HG02852 (cell line): ENCODE measurements around the gene MAML3.

ENCODE experiments used
- ATAC-seq: cut with Tn5 transposase; IDR thresholded peaks from one replicate; pipeline ENCODE4 v1.9.1; 2021; ENCODE audit warnings: mild to moderate bottlenecking, moderate library complexity; ENCODE audit not compliant: unreplicated experiment

MAML3 gene

DNA sequence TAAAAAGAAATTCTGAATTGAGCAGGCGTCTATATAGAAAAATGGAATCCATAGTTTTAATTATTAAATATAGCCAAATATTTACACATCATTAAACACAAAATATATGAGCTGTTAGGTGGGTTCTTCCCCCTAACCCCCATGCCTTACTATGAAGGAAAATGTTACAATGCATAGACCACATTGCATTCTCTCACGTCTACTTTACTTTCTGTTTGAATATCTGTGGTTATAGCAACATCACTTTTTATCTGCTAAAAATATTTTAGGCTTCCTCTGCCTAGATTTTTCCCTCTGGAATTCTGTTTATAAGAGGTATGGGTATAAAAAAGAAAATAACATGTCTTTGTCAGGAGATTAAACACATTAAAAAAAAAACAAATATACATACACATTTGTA lies 73.1 kb downstream of the MAML3 start:
- ATAC-seq = no peak

DNA sequence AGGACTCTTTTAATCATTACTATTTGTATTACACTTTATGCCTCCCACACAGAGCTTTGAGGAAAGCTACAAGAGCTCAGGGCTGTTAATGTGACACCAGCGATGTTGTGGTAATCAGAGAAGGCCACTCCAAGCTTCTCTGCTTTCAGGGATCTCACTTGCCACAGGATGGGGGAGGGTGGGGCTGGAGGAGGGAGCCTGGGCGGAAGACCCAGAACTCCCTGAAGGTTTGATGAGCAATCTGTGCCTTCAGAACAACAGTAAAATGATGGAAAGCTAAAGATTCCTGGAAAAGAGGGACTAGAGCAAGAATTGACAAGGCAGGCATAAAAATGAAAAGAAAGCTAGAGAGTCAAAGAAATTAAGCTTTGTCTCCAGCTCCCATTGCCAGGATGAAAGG lies 75.6 kb downstream of the MAML3 start:
- no peak for ATAC-seq

DNA sequence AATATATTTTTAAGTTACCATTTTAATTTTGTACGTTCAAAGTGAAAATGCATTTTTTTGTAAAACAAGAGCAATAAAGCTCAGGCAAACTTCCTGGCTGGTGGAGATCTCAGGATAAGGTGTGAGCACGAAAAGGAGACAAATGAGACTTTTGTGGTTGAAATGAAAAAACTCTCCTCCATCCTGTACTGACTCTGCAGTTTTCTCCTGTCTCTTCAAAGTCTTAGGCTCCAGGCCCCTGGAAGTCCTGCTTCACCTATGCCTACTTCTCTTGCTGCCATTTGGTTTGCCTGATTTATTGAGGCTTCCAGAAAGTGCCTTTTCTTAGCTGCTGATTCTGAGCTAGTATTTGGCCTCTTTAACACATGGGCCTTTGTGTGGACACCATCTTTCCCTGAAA lies 77.7 kb downstream of the MAML3 start:
- ATAC-seq = no peak

DNA sequence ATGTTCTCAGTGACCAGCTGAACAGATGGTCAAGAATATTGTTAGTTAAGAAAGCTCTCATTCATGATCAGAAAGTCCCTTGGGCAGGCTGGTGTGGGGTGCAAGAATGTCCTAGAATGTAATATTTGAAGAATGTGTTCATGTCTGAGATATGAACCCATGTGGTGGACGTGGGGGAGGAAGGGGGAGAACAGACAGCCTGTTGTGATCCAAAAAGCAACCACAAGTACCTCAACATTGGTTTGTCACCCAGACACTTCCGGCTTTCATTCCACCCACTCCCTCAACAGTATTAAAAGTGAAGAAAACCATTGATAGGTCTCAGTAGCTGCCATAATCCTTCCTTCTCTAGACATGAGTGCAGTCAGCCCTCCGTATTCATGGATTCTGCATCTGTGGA lies 82.2 kb downstream of the MAML3 start:
- peak; percentile 87 for ATAC-seq

DNA sequence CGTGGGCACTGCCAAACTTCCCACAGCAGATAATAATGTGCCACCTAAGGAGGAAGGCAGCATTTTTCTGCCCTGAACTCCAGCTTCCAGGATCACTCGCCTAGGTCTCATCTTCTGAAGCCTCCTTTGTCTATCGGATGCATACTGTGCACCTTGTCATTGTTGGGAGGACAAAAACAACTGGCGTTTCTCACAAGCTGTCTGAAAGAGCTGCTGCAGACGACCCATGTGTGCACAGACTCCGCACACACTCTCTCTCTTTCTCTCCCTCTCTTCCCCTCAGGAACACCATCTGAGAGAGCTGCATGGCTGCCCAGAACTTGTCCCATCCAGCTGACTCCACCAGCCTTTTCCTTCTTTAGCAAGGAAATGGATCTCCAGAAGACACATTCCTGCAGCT lies 83.0 kb downstream of the MAML3 start:
- no peak for ATAC-seq

DNA sequence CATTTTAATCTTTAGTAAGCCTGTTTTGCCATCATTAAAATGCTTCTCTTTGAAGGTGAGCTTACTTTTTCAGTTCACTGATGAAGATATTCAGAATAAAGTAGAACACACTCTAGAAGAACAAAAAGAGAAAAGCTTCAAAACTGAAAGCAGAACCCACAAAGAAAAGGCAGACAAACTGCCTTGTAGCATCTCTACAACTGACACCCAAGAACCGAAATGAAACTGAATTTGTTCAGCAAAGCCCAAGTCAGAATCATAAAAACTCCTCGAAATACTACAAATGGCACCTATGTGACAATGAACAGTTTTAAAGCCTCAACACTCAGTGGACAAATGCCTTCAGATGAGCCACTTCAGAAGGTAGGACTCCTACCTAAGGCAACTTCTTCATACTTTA lies 83.6 kb downstream of the MAML3 start:
- peak; percentile 41 for ATAC-seq

DNA sequence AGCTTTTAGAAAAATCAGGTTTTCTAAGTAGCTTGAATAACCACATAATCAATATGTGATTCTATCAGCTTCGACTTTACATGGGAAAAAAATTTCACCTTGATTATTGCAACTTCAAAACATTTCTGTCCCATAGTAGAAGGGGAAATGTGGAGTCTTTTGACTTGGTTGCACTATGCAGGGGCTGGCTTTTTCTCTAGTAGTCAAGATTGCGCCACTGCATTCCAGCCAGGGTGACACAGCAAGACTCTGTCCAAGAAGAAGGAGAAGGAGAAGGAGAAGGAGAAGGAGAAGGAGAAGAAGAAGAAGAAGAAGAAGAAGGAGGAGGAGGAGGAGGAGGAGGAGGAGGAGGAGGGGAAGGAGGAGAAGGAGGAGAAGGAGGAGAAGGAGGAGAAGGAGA lies 84.9 kb downstream of the MAML3 start:
- no peak for ATAC-seq

DNA sequence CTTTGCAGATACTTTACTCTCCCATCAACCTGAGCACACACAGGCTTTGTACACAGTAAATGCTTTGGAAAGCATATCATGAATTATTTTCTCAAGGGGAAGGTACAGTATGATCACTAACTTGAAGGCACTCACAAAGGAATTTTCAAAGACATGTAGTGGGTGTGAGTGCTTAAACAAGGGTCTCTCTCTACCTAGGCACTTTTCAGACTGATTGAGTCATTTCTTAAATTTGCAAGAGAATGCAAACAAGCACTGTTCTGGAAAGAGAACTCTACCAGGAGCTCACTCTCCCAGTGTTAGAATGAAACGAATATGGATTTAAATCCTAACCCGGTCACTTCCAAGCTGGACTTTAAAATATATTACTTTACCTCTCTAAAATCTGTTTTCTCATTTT lies 85.7 kb downstream of the MAML3 start:
- no peak for ATAC-seq

DNA sequence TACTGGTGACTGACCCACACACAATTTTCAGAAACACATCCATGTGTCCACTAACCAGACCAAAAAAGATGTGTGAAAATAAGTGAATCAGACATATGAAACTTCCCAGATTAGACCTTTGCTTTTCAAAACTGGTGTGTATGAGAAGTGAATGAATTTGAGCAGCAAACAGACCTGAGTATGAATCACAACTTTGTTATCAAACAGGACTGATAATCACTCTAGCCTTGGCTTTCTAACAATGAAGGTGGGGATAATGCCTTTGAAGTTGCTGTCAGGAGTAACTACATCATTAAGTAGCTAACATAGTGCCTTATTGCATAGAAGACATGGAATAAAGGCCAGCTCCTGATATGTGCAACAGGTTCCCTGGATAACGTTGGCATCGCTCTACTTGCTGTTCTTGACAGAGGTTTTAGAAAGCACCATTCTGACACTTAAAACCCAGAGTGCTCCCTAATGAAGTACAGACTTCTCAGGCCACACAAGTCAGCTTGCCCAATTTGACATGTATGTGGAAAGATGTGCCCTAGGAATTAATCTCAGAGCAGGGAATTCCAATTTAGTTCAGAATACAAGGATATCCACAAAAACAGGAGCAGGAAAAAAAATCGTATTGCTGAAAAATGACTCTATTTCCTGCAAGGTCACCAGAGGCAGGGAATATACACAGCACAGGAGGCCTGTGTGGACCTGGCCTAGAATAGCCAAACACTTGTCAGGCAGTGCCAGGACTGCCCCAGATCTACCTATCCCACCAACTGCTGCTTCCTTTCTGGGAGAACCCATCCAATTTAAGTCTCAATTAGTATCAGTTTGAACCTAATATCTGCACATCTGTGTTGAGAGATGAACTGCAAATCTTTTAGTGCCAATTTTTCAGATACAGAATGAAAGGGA lies 87.7 kb downstream of the MAML3 start:
- no peak for ATAC-seq

DNA sequence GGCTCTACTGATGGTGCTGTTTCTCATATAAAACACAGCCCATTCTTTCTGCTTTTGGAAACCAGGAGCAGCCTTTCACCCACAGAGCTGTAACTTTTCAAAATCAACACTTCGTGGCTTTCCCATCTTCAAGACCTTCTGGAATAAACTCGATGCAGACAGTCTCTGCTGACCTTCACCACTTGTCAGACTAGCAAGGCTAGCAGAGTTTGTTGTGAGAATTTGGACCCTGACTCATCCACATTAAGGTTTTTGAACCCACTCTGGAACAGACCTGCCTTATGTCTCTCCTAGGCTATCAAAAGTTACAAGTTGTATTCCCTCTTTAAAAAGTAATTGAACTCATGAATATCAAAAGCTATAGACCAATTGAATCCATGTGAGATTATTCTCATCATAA lies 88.6 kb downstream of the MAML3 start:
- no peak for ATAC-seq

DNA sequence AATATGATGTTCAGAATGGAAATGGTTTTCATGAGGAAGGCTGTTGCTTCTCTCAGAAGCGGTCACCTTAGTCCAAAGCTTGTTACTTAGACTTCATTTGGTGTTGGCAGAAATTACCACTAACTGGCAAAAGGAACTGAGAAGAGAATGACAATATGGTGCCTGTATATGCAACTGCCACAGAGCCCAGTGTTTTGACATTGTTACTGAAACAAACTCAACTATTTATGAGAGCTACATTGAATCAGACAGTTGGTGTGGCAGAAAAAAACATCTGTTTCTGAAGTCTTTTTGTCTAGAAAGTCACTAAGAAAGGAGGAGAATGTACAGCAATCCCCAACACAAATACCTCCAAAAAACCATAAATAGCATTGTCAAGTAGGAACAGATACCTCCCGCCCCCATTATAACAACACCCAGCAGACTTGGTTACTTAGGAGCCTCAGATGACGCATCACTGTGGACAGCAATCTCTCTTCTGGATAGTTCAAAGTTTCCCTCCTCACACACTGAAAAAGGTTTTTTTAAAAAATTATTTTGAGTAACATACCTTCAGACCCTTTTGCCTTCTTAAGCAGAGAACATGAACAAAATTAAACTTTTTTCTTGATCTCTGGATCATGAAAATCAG lies 92.2 kb downstream of the MAML3 start:
- ATAC-seq = no peak

DNA sequence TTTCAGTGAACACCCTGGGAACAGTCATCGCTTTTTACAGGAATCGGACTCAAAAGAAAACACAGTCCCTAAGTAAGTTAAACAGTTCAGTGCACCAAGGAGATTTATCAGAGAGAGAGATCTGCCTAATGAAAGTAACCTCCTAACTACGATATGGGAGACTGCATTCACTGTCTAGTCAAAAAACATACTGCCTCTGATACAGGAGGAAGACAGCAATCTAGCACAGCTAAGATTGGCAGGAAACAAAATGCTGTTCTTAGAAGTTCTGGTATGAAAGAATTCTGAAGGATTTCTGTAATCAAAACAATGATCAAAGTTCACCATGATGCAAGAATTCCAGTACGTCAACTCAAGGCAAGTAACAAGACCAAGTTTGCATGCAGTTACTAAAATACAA lies 92.8 kb downstream of the MAML3 start:
- no peak for ATAC-seq

DNA sequence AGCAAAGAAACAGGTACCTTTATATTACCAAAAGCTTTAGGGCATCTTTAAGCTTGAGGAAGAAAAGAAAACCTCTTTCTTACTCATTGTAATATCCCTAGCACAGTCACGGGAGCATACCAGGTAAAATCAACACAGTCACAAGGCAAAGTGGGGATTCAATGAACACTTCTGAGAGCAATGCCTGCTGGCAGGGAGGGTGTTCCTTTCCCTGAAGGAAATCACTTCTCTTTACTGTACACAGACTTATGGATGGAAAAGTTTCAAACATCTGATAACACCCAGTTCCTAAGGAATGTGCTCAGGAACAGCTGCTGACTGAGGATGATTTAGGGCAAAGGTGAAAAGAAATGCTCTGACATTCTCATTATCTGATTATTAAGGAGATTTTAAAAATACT lies 94.8 kb downstream of the MAML3 start:
- no peak for ATAC-seq

DNA sequence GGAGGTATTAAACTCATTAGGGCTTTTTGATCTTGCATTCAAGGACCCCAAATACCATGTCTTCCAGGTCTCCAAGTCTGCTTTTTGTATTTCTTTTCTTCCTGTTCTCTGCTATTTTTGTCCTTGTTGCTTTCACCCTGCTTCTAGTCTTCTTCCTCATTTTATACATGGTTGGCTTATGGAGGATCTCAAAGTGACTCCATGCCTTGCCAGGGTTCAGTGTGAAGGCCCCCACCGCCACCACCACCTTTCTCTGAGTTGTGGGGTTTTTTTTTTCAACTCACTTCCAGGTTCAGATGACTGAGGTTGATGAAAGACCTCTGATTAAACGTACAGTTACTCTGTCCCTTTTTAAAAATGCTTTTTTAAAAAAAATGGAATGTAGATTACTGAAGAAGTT lies 96.3 kb downstream of the MAML3 start:
- no peak for ATAC-seq

DNA sequence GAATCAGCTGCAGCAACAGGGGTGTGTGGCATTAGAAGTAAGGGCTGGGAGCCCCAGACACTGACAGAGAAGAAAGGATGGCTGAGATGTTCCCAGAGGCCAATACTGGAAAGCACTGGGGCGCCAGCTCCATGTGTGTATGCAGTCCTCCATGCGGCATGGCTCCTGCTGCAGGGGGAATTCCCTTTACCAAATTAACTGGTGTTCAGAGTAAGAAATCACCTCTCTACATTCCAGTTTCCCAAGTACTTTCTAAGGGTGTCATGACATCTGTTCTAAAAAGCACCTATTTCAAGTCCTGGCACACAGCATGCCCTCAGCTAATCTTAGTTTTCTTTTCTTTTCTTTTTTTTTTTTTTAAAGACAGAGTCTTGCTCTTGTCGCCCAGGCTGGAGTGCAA lies 98.0 kb downstream of the MAML3 start:
- no peak for ATAC-seq

DNA sequence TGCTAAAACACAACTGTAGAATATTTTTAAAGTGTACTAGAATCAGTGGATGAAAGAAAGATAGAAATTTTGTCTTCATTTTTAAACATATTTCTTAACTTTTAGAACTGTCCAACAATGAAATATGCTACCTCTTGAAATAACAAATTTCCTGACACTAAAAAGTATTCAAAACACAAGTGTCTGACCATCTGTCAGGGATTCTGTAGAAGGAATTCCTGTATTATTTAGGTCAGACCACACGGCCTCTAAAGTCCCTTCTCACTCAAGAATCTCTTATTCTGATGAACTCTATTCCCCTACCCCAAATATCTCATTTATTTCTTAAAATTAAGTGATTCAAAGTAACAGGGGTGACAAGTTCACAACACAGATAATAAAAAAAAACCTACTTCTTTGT lies 99.1 kb downstream of the MAML3 start:
- ATAC-seq = no peak

DNA sequence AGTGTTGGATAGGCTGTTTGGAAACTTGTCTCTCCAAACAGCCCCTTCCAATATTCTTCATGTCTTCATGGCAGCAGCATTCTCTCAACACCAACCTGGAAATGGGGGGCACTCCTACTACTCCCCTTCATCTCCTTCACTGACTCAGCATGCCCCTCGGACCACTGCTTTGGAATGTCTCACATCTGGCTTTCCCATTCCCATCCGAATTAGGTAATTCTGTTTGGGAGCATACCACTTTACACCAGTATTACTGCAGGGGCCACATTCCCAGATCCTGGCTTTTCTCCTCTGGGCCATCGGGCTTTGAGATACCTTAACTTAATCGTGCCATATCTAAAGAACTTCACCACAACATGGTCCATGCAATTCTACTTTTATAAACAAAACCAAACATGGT lies 100.8 kb downstream of the MAML3 start:
- no peak for ATAC-seq

DNA sequence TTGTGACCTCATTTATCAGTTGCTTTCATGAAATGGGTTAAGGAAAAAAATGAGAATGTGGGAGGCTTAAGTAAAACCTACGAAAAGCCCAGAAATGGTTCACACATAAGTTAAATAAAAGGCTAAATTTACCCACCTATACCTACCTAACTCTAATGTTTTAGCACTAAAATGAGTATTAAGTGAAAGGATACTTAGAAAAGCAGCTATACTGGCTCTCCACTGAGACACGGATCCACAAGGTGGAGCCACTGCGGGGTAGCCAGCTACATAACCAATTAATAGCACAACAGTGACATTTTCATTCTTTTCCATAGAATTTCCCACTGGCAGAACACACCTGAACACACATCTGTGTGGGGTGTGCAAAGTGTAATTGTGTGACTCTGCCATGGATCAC lies 101.9 kb downstream of the MAML3 start:
- ATAC-seq = no peak

DNA sequence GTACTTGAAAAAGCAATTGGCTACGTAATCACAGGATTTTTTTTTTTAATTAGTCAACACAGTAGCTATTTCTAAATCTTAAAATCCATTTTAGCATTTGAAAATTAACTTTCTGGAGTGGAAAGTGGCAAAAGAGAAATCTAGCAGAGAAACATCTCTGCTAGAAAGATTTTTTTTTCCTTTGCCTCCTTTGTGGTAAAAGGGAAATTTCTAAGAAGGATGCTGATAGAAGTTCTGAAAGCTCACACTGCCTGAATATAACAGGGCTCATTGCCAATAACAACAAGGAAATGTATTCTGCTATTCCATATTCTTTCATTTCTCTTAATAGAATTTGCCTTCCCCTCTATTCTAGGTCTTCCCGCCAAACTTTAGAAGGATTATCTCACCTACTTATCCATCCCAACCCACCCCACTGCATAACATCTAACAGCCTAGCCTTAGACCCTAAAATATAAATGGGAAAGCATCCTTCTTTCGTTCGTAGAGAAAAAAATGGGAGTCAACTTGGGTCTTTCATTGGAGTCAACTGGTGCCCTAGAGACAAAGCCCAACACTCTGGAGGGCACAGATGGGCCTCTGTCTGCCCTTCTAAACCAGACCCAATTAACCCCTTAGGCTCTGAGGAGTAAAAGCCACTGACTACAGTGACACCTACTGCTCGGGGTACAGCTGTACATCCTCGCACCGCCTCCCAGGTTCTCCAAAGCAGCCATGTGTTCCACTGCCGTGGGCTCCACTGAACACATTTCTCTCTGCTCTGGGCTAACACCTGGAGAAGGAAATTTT lies 103.9 kb downstream of the MAML3 start:
- ATAC-seq = no peak

DNA sequence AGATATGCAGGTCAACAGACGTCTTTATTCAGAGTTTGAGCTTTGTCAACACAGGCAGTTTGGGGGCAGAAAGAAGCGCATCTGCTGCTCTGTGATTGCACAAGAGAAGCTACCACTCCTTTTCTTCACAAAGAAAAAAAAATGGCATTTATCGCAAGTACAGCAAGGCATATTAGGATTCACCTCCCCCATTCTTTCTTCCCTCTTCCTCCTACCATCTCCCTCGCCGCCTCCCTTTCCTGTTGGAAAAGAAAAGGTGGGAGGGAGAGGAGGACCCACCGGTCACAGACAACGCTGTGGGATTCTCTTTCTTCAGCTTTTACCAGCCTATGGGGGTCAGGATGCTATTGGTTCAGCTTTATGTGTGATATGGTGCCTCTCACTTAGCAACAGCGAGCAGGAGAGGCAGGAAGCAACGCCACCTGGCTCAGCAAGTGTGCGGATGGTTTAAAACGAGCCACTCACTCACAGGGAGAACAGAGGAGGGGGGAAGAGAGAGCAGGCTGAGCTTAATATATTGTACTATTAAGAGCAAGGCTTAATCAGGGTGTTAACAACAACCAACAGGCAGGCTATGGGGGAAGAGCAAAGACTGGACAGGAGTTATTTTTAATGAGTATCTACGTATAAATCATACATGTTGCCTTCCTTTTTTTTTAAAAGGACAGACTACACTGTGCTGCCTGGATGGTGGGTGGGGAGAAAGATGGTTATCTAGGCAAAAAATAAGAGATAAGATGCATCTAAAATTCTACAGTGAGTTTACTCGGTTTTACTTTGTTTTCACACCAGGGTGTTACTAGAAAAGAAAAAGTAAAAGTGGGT lies 104.7 kb downstream of the MAML3 start:
- peak; percentile 50 for ATAC-seq

DNA sequence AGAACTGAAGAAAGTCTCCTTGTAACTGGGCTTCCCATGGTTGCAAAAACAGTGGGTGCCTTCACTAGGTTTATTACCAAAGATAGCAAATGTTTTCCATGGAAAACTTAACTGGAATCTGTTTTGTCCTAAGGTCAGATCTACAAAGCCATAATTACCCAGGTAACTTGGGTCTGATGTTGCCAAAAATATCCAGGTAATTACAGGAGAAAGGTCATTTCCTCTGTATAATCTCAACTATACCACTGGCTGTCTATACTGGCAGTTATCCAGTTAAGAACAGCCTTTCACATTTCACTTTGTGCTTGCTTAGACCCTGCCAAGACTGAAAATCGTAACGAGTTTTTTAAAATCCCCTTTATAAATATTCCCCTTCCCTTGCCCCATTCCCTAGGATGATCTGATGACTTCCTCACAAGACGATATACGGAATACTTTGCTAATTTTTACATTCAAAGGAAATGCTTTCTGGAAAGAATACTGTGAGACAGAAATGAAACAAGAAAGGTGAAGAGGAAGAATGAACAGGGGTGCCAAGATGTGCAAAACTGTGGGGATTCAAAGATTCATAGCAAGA lies 105.5 kb downstream of the MAML3 start:
- ATAC-seq = no peak
